NT2/D1 (cell line): Measurements from ENCODE around the gene CDKN1A.

Experiments
- DNase-seq: peaks from one replicate; pipeline ENCODE4 v3.0.0-alpha.2; 2011; ENCODE audit warnings: low read depth, low spot score
- H3K27me3 ChIP-seq: 2 replicates; pipeline ENCODE4 v1.6.0; 2011; ENCODE audit warnings: mild to moderate bottlenecking; ENCODE audit not compliant: insufficient read length, insufficient read depth
- H3K36me3 ChIP-seq: 2 replicates; pipeline ENCODE4 v1.6.1; 2011; ENCODE audit warnings: mild to moderate bottlenecking, low read length, mixed read lengths; ENCODE audit not compliant: insufficient read depth, insufficient read length
- H3K4me1 ChIP-seq: 2 replicates; pipeline ENCODE4 v1.5.1; 2011; ENCODE audit not compliant: insufficient read depth, insufficient read length
- H3K4me3 ChIP-seq: 2 replicates; pipeline ENCODE4 v1.5.1; 2011; ENCODE audit warnings: low read depth; ENCODE audit not compliant: insufficient read length
- H3K9ac ChIP-seq: 2 replicates; pipeline ENCODE4 v1.6.0; 2011; ENCODE audit warnings: low read depth; ENCODE audit not compliant: insufficient read length
- H3K9me3 ChIP-seq: 2 replicates; pipeline ENCODE4 v1.5.1; 2011; ENCODE audit warnings: mild to moderate bottlenecking, low read length; ENCODE audit not compliant: insufficient read depth
- SUZ12 ChIP-seq: IDR thresholded peaks from 2 replicates; pipeline ENCODE4 v1.6.1; 2011; ENCODE audit not compliant: insufficient read length, insufficient read depth; ENCODE audit errors: extremely low read depth
- YY1 ChIP-seq: IDR thresholded peaks from 2 replicates; pipeline ENCODE4 v1.6.1; 2011; ENCODE audit not compliant: insufficient read length, insufficient read depth
- ZNF274 ChIP-seq: IDR thresholded peaks from 2 replicates; pipeline ENCODE4 v1.6.1; 2011; ENCODE audit warnings: mild to moderate bottlenecking, low read depth, low read length

Gene CDKN1A

GRCh38 chr6:36727505-36728021, 49.0 kb downstream of the CDKN1A start:
- no peak for DNase-seq
- Histone ChIP-seq H3K4me1 (peaks cover 9% of the 10 kb centered on the region), H3K9ac (no peak overlapping the region), H3K9me3 (no peaks in the 10 kb centered on the region), H3K36me3 (no peaks in the 10 kb centered on the region), H3K4me3 (no peak overlapping the region), H3K27me3 (no peaks in the 10 kb centered on the region)
- TF ChIP-seq SUZ12, result no peak
- no peak for TF ChIP-seq YY1
- TF ChIP-seq ZNF274, result no peak

- Histone ChIP-seq H3K9ac (no peak overlapping the region), H3K4me1 (peaks cover 9% of the 10 kb centered on the region), H3K36me3 (no peaks in the 10 kb centered on the region), H3K4me3 (no peak overlapping the region), H3K27me3 (no peaks in the 10 kb centered on the region), H3K9me3 (no peaks in the 10 kb centered on the region)
- TF ChIP-seq SUZ12 (no peak), YY1 (no peak), ZNF274 (no peak)
- no peak for DNase-seq
Observed at GRCh38 chr6:36728289-36729160, 50.0 kb downstream of the CDKN1A start.

- TF ChIP-seq ZNF274 (no peak), SUZ12 (no peak), YY1 (no peak)
- Histone ChIP-seq H3K27me3 (no peaks in the 10 kb centered on the region), H3K9me3 (no peaks in the 10 kb centered on the region), H3K4me3 (no peak overlapping the region), H3K36me3 (no peaks in the 10 kb centered on the region), H3K4me1 (peaks cover 9% of the 10 kb centered on the region), H3K9ac (no peak overlapping the region)
- no peak for DNase-seq
Observed at GRCh38 chr6:36729161-36729524, 50.6 kb downstream of the CDKN1A start.

- H3K4me3 ChIP-seq, result no peak overlapping the region
- DNase-seq, result no peak
- no peaks in the 10 kb centered on the region for H3K9me3 ChIP-seq
- peaks cover 18% of the 10 kb centered on the region for H3K4me1 ChIP-seq
- H3K36me3 ChIP-seq, result no peaks in the 10 kb centered on the region
- no peaks in the 10 kb centered on the region for H3K27me3 ChIP-seq
- H3K9ac ChIP-seq, result no peak overlapping the region
- TF ChIP-seq SUZ12 (no peak), ZNF274 (no peak), YY1 (no peak)
Observed at GRCh38 chr6:36730424-36731380, 52.2 kb downstream of the CDKN1A start.

GRCh38 chr6:36731622-36732310, 53.3 kb downstream of the CDKN1A start:
- DNase-seq, result no peak

GRCh38 chr6:36733300-36733699, 54.8 kb downstream of the CDKN1A start:
- no peaks in the 10 kb centered on the region for H3K27me3 ChIP-seq
- no peak for TF ChIP-seq ZNF274
- no peak for TF ChIP-seq SUZ12
- TF ChIP-seq YY1, result no peak
- no peaks in the 10 kb centered on the region for H3K9me3 ChIP-seq
- no peaks in the 10 kb centered on the region for H3K36me3 ChIP-seq
- peaks cover 18% of the 10 kb centered on the region for H3K4me1 ChIP-seq
- H3K4me3 ChIP-seq, result no peak overlapping the region
- H3K9ac ChIP-seq, result no peak overlapping the region
- DNase-seq, result no peak

More at GRCh38 chr6:36731622-36732310, 53.3 kb downstream of the CDKN1A start:
- no peaks in the 10 kb centered on the region for H3K27me3 ChIP-seq
- no peaks in the 10 kb centered on the region for H3K9me3 ChIP-seq
- H3K36me3 ChIP-seq, result no peaks in the 10 kb centered on the region
- peaks cover 18% of the 10 kb centered on the region for H3K4me1 ChIP-seq
- no peak overlapping the region for H3K9ac ChIP-seq
- no peak for TF ChIP-seq SUZ12
- TF ChIP-seq YY1, result no peak
- no peak for TF ChIP-seq ZNF274
- H3K4me3 ChIP-seq, result no peak overlapping the region

- Histone ChIP-seq H3K36me3 (no peaks in the 10 kb centered on the region), H3K4me3 (no peak overlapping the region), H3K27me3 (no peaks in the 10 kb centered on the region), H3K4me1 (peaks cover 16% of the 10 kb centered on the region), H3K9ac (no peak overlapping the region), H3K9me3 (no peaks in the 10 kb centered on the region)
- DNase-seq, result no peak
- TF ChIP-seq ZNF274, result no peak
- TF ChIP-seq SUZ12, result no peak
- no peak for TF ChIP-seq YY1
Observed at GRCh38 chr6:36734486-36735060, 56.1 kb downstream of the CDKN1A start.
